RWPE1 (cell line): ENCODE results near the gene PTCRA.

Experiments used
- CTCF ChIA-PET: fragments of 350-600 bp; sonication (Branson Sonifier 250); formaldehyde crosslinking; extraction: SDS; loops from one replicate; lab custom pipeline; 2021; lab: Yijun Ruan, JAX
- POLR2A ChIA-PET: fragments of 400-600 bp; formaldehyde crosslinking; extraction: SDS; loops from one replicate; lab custom pipeline; 2020; ENCODE audit warnings: antibody characterized with exemption; ENCODE audit not compliant: low non-redundant PET; lab: Yijun Ruan, JAX
- DNase-seq: peaks from one replicate; pipeline ENCODE4 v3.0.0; 2012; ENCODE audit warnings: low spot score
- H3K27ac ChIP-seq: fragments of 450-650 bp; 2 replicates; pipeline ENCODE4 v1.5.1; 2017
- CTCF ChIP-seq: fragments of 450-650 bp; conservative IDR thresholded peaks from 2 replicates; pipeline ENCODE4 v1.5.1; 2017; ENCODE audit warnings: low read depth, mild to moderate bottlenecking

The PTCRA gene

DNA sequence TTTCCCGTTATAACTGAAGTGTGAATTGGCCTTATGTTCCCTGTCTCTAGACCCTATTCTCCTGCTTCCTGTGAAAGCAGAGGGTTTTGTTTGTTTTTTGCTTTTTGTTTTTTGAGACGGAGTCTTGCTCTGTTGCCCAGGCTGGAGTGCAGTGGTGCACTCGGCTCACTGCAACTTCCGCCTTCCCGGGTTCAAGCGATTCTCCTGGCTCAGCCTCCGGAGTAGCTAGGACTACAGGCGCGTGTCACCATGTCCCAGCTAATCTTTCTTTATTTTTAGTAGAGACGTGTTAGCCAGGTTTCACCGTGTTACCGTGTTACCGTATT lies 44.0 kb downstream of the PTCRA start:
- no peak for TF ChIP-seq CTCF
- DNase-seq, result no peak
- CTCF ChIA-PET, result interaction anchor here (0.6 kb wide), 2 partner anchors 59 to 467 kb away, joined by 3 read pairs; partner anchors contain the start of gene ABCC10
- POLR2A ChIA-PET, result interaction anchor here (0.7 kb wide), 1 partner anchor 577 kb away, joined by 3 read pairs; no protein-coding TSS in a partner anchor
- H3K27ac ChIP-seq, result peak overlapping the region; percentile 63; the same call in 1 of the 2 replicates

DNA sequence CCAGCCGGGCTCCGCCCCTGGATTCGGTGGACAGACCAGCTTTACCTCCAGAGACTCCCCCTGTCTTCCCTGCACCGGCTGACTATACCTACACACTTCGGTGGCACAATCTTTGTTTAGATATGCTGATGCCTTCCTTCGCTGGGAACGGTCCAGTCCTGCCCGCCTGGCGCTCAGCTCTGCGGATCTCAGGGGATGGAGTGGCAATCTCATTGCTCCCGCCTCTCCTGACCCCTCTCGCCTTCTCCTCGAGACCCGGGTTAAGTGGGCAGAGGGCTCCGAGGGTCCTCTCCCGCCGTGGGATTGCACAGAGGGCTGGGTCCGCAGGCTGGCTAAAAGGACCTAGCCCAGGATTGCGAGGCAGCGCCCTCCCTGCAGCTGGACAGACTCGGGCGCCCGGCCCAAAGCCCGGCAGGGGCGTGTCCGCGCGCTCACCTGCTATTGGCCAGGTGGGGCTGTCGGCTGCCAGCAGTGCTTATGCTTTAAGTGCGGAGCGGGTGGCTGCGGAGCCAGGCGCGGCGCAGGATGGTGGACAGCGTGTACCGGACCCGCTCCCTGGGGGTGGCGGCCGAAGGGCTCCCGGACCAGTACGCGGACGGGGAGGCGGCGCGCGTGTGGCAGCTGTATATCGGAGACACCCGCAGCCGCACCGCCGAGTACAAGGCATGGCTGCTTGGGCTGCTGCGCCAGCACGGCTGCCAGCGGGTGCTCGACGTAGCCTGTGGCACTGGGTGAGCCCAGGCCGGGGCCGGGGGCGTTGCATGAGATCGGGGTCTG lies 44.6 kb downstream of the PTCRA start, which contains the start of gene GNMT:
GNMT (plus strand) TSS at position 512 of the 777 bp plus-strand sequence; CDS start at position 526, 14 bp downstream.
- DNase-seq, result peak; percentile 79
- POLR2A ChIA-PET, result interaction anchor here (0.7 kb wide), 2 partner anchors 52 to 576 kb away, joined by 3 to 14 read pairs; no protein-coding TSS in a partner anchor
- no peak for TF ChIP-seq CTCF
- CTCF ChIA-PET, result interaction anchor here (0.6 kb wide), 3 partner anchors 15 to 467 kb away, joined by 3 to 5 read pairs (median 3); partner anchors contain the start of gene ABCC10
- peak within 1 kb of the TSS; percentile 63; the same call in 1 of the 2 replicates for H3K27ac ChIP-seq

DNA sequence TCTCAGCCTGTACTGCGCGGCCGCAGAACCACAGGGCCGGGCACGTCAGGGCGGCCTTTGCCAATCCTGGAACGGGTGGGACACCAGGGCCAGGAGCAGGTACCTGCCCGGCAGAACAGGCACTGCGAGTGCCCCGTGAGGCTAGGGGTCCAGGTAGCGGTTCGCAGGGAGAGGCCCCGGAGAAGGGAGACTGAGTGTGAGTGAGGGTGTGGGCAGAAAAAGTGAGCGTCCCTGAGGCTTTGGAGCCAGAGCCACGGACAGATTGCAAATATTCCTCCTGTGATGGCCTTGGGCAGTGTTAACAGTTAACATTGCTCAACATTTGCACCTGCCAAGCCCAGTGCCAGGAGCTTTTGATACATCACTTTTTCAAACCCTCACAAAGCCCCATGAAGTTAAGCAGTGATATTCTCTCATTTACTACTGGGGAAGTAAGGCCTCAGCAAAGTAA lies 45.2 kb downstream of the PTCRA start:
- CTCF ChIA-PET, result interaction anchor here (0.6 kb wide), 1 partner anchor 16 kb away, joined by 5 read pairs; no protein-coding TSS in a partner anchor
- no peak for TF ChIP-seq CTCF
- DNase-seq, result no peak
- H3K27ac ChIP-seq, result peak overlapping the region; percentile 63; the same call in 1 of the 2 replicates
- POLR2A ChIA-PET, result interaction anchor here (0.7 kb wide), 1 partner anchor 52 kb away, joined by 14 read pairs; no protein-coding TSS in a partner anchor

- H3K27ac ChIP-seq, result peak overlapping the region; percentile 6; the same call in 1 of the 2 replicates
- no peak for TF ChIP-seq CTCF
- ChIA-PET CTCF (no interaction called here), POLR2A (no interaction called here)
- no peak for DNase-seq
These were observed 46.2 kb downstream of the PTCRA start for GRCh38 chr6:42962096-42962495.

DNA sequence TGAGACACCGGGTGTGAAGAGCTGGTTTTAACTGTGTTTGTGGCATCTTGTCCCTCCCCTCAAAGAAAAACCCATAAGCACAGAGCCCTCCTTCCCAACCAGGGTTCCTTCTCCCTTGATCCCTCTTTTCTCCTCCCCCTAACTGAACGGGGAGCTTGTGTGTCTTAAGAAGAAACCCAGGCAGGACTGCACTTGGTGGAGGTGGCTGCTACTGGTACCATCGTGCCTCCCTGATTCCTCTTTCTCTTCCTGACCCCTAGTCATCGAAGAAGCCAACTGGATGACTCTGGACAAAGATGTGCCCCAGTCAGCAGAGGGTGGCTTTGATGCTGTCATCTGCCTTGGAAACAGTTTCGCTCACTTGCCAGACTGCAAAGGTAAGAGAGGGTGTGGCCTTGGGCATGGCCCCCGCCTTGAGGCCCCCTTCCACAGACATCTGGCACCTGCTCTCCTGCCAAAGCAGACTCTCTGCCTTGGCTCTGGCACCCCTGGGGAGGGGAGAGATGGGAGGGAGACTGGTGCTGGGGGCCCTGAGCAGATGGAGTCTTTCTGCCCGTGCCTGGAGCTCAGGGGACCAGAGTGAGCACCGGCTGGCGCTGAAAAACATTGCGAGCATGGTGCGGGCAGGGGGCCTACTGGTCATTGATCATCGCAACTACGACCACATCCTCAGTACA lies 46.8 kb downstream of the PTCRA start:
- ChIA-PET CTCF (no interaction called here), POLR2A (interaction anchor here (0.6 kb wide), 1 partner anchor 32 kb away, joined by 4 read pairs; no protein-coding TSS in a partner anchor)
- H3K27ac ChIP-seq, result peak overlapping the region; percentile 6; the same call in 1 of the 2 replicates
- no peak for TF ChIP-seq CTCF
- no peak for DNase-seq
